ENCODE data around the gene TBX20.
"Not testable (repeated sequence)": the region's sequence is repeated elsewhere in the genome, so short reads cannot be mapped to it uniquely, and the experiment has no call there.

TBX20 gene

GRCh38 chr7:35252612-35253459, 1.1 kb downstream of the TBX20 start:
- no peak for DNase-seq (ENCODE audit: low read depth in 1 of 2, low spot score in 1 of 2)
- in situ Hi-C loops (cut with HindIII; ENCODE audit: low pct_unique_long_range_greater_than_20kb, low sequenced_read_pairs) = no loop called here
- no peak for TF ChIP-seq JUND (IDR thresholded peaks at IDR 0.05; ENCODE audit: low read depth)

- no peak for TF ChIP-seq JUND (IDR thresholded peaks at IDR 0.05; ENCODE audit: low read depth)
- in situ Hi-C loops (cut with HindIII; ENCODE audit: low pct_unique_long_range_greater_than_20kb, low sequenced_read_pairs) = no loop called here
Observed at GRCh38 chr7:35251606-35252310, 2.1 kb downstream of the TBX20 start.

GRCh38 chr7:35250941-35251340, 3.0 kb downstream of the TBX20 start:
- DNase-seq (ENCODE audit: low read depth in 1 of 2, low spot score in 1 of 2) = no peak
- no peak for TF ChIP-seq JUND (IDR thresholded peaks at IDR 0.05; ENCODE audit: low read depth)

More at GRCh38 chr7:35251606-35252310, 2.1 kb downstream of the TBX20 start:
- no peak for DNase-seq (ENCODE audit: low read depth in 1 of 2, low spot score in 1 of 2)

GRCh38 chr7:35250452-35250851, 3.4 kb downstream of the TBX20 start:
- in situ Hi-C loops (cut with HindIII; ENCODE audit: low pct_unique_long_range_greater_than_20kb, low sequenced_read_pairs) = no loop called here
- TF ChIP-seq JUND (IDR thresholded peaks at IDR 0.05; ENCODE audit: low read depth) = no peak
- no peak for DNase-seq (ENCODE audit: low read depth in 1 of 2, low spot score in 1 of 2)

More at GRCh38 chr7:35250941-35251340, 3.0 kb downstream of the TBX20 start:
- in situ Hi-C loops (cut with HindIII; ENCODE audit: low pct_unique_long_range_greater_than_20kb, low sequenced_read_pairs) = no loop called here

- in situ Hi-C loops (cut with HindIII; ENCODE audit: low pct_unique_long_range_greater_than_20kb, low sequenced_read_pairs) = no loop called here
- no peak for TF ChIP-seq JUND (IDR thresholded peaks at IDR 0.05; ENCODE audit: low read depth)
- DNase-seq (ENCODE audit: low read depth in 1 of 2, low spot score in 1 of 2) = no peak
Observed at GRCh38 chr7:35249537-35249907, 4.4 kb downstream of the TBX20 start.

- TF ChIP-seq JUND (IDR thresholded peaks at IDR 0.05; ENCODE audit: low read depth) = no peak
- no peak for DNase-seq (ENCODE audit: low read depth in 1 of 2, low spot score in 1 of 2)
- in situ Hi-C loops (cut with HindIII; ENCODE audit: low pct_unique_long_range_greater_than_20kb, low sequenced_read_pairs) = no loop called here
Observed at GRCh38 chr7:35248576-35249536, 5.0 kb downstream of the TBX20 start.

GRCh38 chr7:35246819-35247218, 7.1 kb downstream of the TBX20 start:
- DNase-seq (ENCODE audit: low read depth in 1 of 2, low spot score in 1 of 2) = no peak
- in situ Hi-C loops (cut with HindIII; ENCODE audit: low pct_unique_long_range_greater_than_20kb, low sequenced_read_pairs) = no loop called here
- no peak for TF ChIP-seq JUND (IDR thresholded peaks at IDR 0.05; ENCODE audit: low read depth)

- peak in 1 of 2 experiments; percentile 68 for DNase-seq (ENCODE audit: low read depth in 1 of 2, low spot score in 1 of 2)
- no peak for TF ChIP-seq JUND (IDR thresholded peaks at IDR 0.05; ENCODE audit: low read depth)
- in situ Hi-C loops (cut with HindIII; ENCODE audit: low pct_unique_long_range_greater_than_20kb, low sequenced_read_pairs) = no loop called here
Observed at GRCh38 chr7:35241884-35242283, 12.0 kb downstream of the TBX20 start.

- no peak for DNase-seq (ENCODE audit: low read depth in 1 of 2, low spot score in 1 of 2)
- no peak for TF ChIP-seq JUND (IDR thresholded peaks at IDR 0.05; ENCODE audit: low read depth)
- in situ Hi-C loops (cut with HindIII; ENCODE audit: low pct_unique_long_range_greater_than_20kb, low sequenced_read_pairs) = no loop called here
Observed at GRCh38 chr7:35241436-35241835, 12.5 kb downstream of the TBX20 start.

GRCh38 chr7:35241008-35241407, 12.9 kb downstream of the TBX20 start:
- not testable (repeated sequence) for DNase-seq (ENCODE audit: low read depth in 1 of 2, low spot score in 1 of 2)

GRCh38 chr7:35238456-35238855, 15.4 kb downstream of the TBX20 start:
- in situ Hi-C loops (cut with HindIII; ENCODE audit: low pct_unique_long_range_greater_than_20kb, low sequenced_read_pairs); DNase-seq (ENCODE audit: low read depth in 1 of 2, low spot score in 1 of 2): not testable (repeated sequence)

More at GRCh38 chr7:35241008-35241407, 12.9 kb downstream of the TBX20 start:
- in situ Hi-C loops (cut with HindIII; ENCODE audit: low pct_unique_long_range_greater_than_20kb, low sequenced_read_pairs) = not testable (repeated sequence)

- no peak for DNase-seq (ENCODE audit: low read depth in 1 of 2, low spot score in 1 of 2)
- in situ Hi-C loops (cut with HindIII; ENCODE audit: low pct_unique_long_range_greater_than_20kb, low sequenced_read_pairs) = no loop called here
- no peak for TF ChIP-seq JUND (IDR thresholded peaks at IDR 0.05; ENCODE audit: low read depth)
Observed at GRCh38 chr7:35232994-35233393, 20.9 kb downstream of the TBX20 start.

- DNase-seq (ENCODE audit: low read depth in 1 of 2, low spot score in 1 of 2); in situ Hi-C loops (cut with HindIII; ENCODE audit: low pct_unique_long_range_greater_than_20kb, low sequenced_read_pairs): not testable (repeated sequence)
Observed at GRCh38 chr7:35231221-35231620, 22.7 kb downstream of the TBX20 start.

GRCh38 chr7:35229116-35229780, 24.7 kb downstream of the TBX20 start:
- in situ Hi-C loops (cut with HindIII; ENCODE audit: low pct_unique_long_range_greater_than_20kb, low sequenced_read_pairs); DNase-seq (ENCODE audit: low read depth in 1 of 2, low spot score in 1 of 2): not testable (repeated sequence)

- in situ Hi-C loops (cut with HindIII; ENCODE audit: low pct_unique_long_range_greater_than_20kb, low sequenced_read_pairs); DNase-seq (ENCODE audit: low read depth in 1 of 2, low spot score in 1 of 2): not testable (repeated sequence)
Observed at GRCh38 chr7:35228496-35229051, 25.3 kb downstream of the TBX20 start.

- in situ Hi-C loops (cut with HindIII; ENCODE audit: low pct_unique_long_range_greater_than_20kb, low sequenced_read_pairs); DNase-seq (ENCODE audit: low read depth in 1 of 2, low spot score in 1 of 2): not testable (repeated sequence)
Observed at GRCh38 chr7:35227438-35227837, 26.5 kb downstream of the TBX20 start.

Measured in T47D (cell line).